NCI-H2196 (cell line): ENCODE measurements around the gene ZNF668.

Experiments
- DNase-seq: peaks from one replicate; lab custom pipeline; 2025; ENCODE audit not compliant: unreplicated experiment; lab: John Stamatoyannopoulos, UW

Gene ZNF668

GRCh38 chr16:31073970-31074813, at the start of gene ZNF668, which contains the start of gene ZNF646:
Gene ZNF668, minus strand, starts transcription at chr16:31074240. Its CDS starts 9,781 bp downstream, at chr16:31064459.
Gene ZNF646, plus strand, starts transcription at chr16:31074422. Its CDS starts 1,903 bp downstream, at chr16:31076325.
- DNase-seq, result peak; percentile 99

- no peak for DNase-seq
Measured at GRCh38 chr16:31120129-31120528, 46.1 kb upstream of the ZNF668 start.

GRCh38 chr16:31118223-31119155, 44.4 kb upstream of the ZNF668 start:
- no peak for DNase-seq

- DNase-seq, result peak; percentile 98
Measured at GRCh38 chr16:31117384-31118222, 43.6 kb upstream of the ZNF668 start, which contains the start of gene KAT8. Gene KAT8, plus strand, starts transcription at chr16:31117664. Its CDS starts 18 bp downstream, at chr16:31117682.

GRCh38 chr16:31114468-31114867, 40.4 kb upstream of the ZNF668 start:
- no peak for DNase-seq

GRCh38 chr16:31113121-31114120, 39.4 kb upstream of the ZNF668 start:
- no peak for DNase-seq

GRCh38 chr16:31112711-31113110, 38.7 kb upstream of the ZNF668 start:
- DNase-seq, result no peak

GRCh38 chr16:31111881-31112466, 37.9 kb upstream of the ZNF668 start:
- DNase-seq, result no peak

GRCh38 chr16:31110106-31111034, 36.3 kb upstream of the ZNF668 start:
- no peak for DNase-seq

- DNase-seq, result no peak
Measured at GRCh38 chr16:31109622-31110021, 35.6 kb upstream of the ZNF668 start.

GRCh38 chr16:31108794-31109558, 34.9 kb upstream of the ZNF668 start:
- DNase-seq, result no peak

- peak; percentile 65 for DNase-seq
Measured at GRCh38 chr16:31108035-31108793, 34.2 kb upstream of the ZNF668 start, which contains the start of gene BCKDK. Gene BCKDK, plus strand, starts transcription at chr16:31108386. Its CDS starts 838 bp downstream, at chr16:31109224.

- DNase-seq, result no peak
Measured at GRCh38 chr16:31107465-31107867, 33.4 kb upstream of the ZNF668 start.

GRCh38 chr16:31106509-31107464, 32.7 kb upstream of the ZNF668 start:
- DNase-seq, result no peak

GRCh38 chr16:31105677-31106213, 31.7 kb upstream of the ZNF668 start:
- peak; percentile 79 for DNase-seq
